DND-41 (cell line): ENCODE data around the gene NUP160.
"Not testable (repeated sequence)": the region's sequence is repeated elsewhere in the genome, so short reads cannot be mapped to it uniquely, and the experiment has no call there.

Source experiments
- ATAC-seq: fragments of 200-7000 bp; cut with Tn5 transposase; 3 replicates; pipeline ENCODE4 v1.9.1; 2021; ENCODE audit warnings: low read depth; ENCODE audit not compliant: insufficient read depth
- DNase-seq: peaks from one replicate; pipeline ENCODE4 v3.0.0-alpha.2; 2020
- H2AFZ ChIP-seq: 2 replicates; pipeline ENCODE4 v1.6.0; 2012; ENCODE audit warnings: low read depth, low read length
- H3K27ac ChIP-seq: 2 replicates; pipeline ENCODE4 v1.5.1; 2012; ENCODE audit warnings: low read length, inconsistent platforms
- H3K27me3 ChIP-seq: fragments of 200-600 bp; sonication (generic); 2 replicates; pipeline ENCODE4 v1.6.0; 2012; ENCODE audit warnings: low read length, mild to moderate bottlenecking, inconsistent platforms; ENCODE audit not compliant: insufficient read depth, poor library complexity
- H3K36me3 ChIP-seq: 2 replicates; pipeline ENCODE4 v1.5.1; 2012; ENCODE audit warnings: low read length, inconsistent platforms; ENCODE audit not compliant: insufficient read depth
- H3K4me1 ChIP-seq: 2 replicates; pipeline ENCODE4 v1.5.1; 2012; ENCODE audit warnings: mild to moderate bottlenecking, low read length; ENCODE audit not compliant: insufficient read depth
- H3K4me2 ChIP-seq: 2 replicates; pipeline ENCODE4 v1.6.0; 2012; ENCODE audit warnings: mild to moderate bottlenecking, moderate library complexity, low read length, inconsistent platforms; ENCODE audit not compliant: insufficient read depth
- H3K4me3 ChIP-seq, 2 experiments: fragments of 200-600 bp in 1 of 2; shearing (Covaris generic) in 1 of 2; 2 replicates each; pipeline ENCODE4 v1.5.1; 2012 to 2016; ENCODE audit warnings: inconsistent platforms in 2 of 2, low read length in 2 of 2, mild to moderate bottlenecking in 2 of 2, low read depth in 1 of 2, moderate library complexity in 1 of 2
- H3K79me2 ChIP-seq: 2 replicates; pipeline ENCODE4 v1.6.0; 2012; ENCODE audit warnings: low read length, inconsistent platforms; ENCODE audit not compliant: insufficient read depth
- H3K9ac ChIP-seq: 2 replicates; pipeline ENCODE4 v1.6.0; 2012; ENCODE audit warnings: low read depth, mild to moderate bottlenecking, inconsistent platforms, low read length, moderate library complexity
- H3K9me3 ChIP-seq: 2 replicates; pipeline ENCODE4 v1.5.1; 2012; ENCODE audit warnings: low read length, moderate library complexity, mild to moderate bottlenecking, inconsistent platforms; ENCODE audit not compliant: insufficient read depth, severe bottlenecking
- H4K20me1 ChIP-seq: 2 replicates; pipeline ENCODE4 v1.6.0; 2012; ENCODE audit warnings: low read length; ENCODE audit not compliant: insufficient read depth
- EZH2 ChIP-seq: IDR thresholded peaks from 3 replicates; pipeline ENCODE4 v1.6.1; 2012; ENCODE audit warnings: borderline replicate concordance, low read depth, mild to moderate bottlenecking, moderate library complexity, low read length, inconsistent platforms; ENCODE audit not compliant: severe bottlenecking
- TF ChIP-seq, protein P1 (sequence below): IDR thresholded peaks from 2 replicates; pipeline ENCODE4 v1.5.1; 2012; ENCODE audit warnings: borderline replicate concordance, low read length, moderate library complexity, mild to moderate bottlenecking; ENCODE audit not compliant: poor library complexity, severe bottlenecking; ENCODE audit errors: extremely low read depth

The NUP160 gene

GRCh38 chr11:47778878-47779483 lies 69.2 kb downstream of the NUP160 start:
- H3K4me1 ChIP-seq = no peaks in the 10 kb centered on the region
- no peak overlapping the region for H3K4me3 ChIP-seq
- H3K9me3 ChIP-seq = no peaks in the 10 kb centered on the region
- H3K9ac ChIP-seq = no peak overlapping the region
- no peak overlapping the region for H2AFZ ChIP-seq
- peaks cover 71% of the 10 kb centered on the region for H3K36me3 ChIP-seq
- TF ChIP-seq EZH2 = no peak
- TF ChIP-seq, protein P1, sequence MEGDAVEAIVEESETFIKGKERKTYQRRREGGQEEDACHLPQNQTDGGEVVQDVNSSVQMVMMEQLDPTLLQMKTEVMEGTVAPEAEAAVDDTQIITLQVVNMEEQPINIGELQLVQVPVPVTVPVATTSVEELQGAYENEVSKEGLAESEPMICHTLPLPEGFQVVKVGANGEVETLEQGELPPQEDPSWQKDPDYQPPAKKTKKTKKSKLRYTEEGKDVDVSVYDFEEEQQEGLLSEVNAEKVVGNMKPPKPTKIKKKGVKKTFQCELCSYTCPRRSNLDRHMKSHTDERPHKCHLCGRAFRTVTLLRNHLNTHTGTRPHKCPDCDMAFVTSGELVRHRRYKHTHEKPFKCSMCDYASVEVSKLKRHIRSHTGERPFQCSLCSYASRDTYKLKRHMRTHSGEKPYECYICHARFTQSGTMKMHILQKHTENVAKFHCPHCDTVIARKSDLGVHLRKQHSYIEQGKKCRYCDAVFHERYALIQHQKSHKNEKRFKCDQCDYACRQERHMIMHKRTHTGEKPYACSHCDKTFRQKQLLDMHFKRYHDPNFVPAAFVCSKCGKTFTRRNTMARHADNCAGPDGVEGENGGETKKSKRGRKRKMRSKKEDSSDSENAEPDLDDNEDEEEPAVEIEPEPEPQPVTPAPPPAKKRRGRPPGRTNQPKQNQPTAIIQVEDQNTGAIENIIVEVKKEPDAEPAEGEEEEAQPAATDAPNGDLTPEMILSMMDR = no peak
- no peaks in the 10 kb centered on the region for H4K20me1 ChIP-seq
- ATAC-seq (no peak), DNase-seq (no peak)
- H3K4me2 ChIP-seq = no peak overlapping the region
- H3K27me3 ChIP-seq = no peaks in the 10 kb centered on the region
- no peak overlapping the region for H3K27ac ChIP-seq
- no peaks in the 10 kb centered on the region for H3K79me2 ChIP-seq

DNA sequence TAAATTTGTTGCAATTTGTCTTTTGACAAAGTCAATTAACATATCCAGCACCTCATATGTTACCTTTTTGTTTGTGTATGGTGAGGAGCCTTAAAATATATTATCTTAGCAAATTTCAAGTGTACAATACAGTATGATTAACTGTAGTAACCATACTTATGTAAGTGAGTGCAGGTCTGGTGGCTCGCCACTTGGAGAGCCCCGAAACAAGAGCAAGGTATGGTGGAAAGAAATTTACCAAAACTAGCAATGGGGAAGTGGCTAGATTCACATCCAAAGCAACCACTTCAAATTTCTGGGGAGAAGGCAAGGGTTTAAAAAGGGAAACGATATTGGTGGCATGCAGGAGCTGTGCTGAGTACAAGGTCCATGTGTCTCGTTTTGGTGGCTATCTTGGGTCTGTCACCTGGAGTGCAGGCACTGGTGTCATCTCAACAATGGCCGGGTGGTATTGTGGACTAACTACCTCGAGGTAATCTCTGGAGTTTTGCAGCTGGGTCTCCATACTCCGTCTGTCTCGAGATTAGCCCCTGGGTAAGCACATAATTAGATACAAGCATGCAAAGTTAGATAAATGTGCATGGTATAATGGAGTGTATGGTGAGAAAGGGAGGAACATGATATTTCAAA lies 72.8 kb downstream of the NUP160 start:
- no peak overlapping the region for H3K4me2 ChIP-seq
- TF ChIP-seq EZH2 = no peak
- TF ChIP-seq, protein P1 = no peak
- no peak for ATAC-seq

DNA sequence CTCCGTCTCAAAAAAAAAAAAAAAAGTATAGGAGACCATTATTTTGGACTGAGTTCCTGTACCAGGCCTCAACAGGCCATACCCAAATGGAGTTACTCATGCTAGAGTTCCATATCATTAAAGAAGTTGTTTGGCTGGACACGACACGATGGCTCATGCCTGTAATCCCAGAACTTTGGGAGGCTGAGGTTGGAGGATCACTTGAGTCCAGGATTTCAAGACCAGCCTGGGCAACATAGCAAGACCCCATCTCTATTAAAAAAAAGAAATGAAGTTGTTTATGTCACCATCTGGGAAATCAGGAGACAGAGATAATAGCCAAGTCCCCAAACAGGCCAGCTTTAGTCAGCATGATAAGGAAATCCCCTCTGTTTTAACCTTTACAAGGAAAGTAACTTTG lies 74.3 kb downstream of the NUP160 start:
- ATAC-seq = no peak

More for the DNA sequence above, 72.8 kb downstream of the NUP160 start:
- H3K9me3 ChIP-seq = no peaks in the 10 kb centered on the region
- no peak overlapping the region for H3K9ac ChIP-seq
- H3K27me3 ChIP-seq = no peaks in the 10 kb centered on the region
- H3K79me2 ChIP-seq = no peaks in the 10 kb centered on the region
- H3K27ac ChIP-seq = no peak overlapping the region
- H3K4me3 ChIP-seq = no peak overlapping the region
- no peaks in the 10 kb centered on the region for H4K20me1 ChIP-seq
- H3K36me3 ChIP-seq = peaks cover 40% of the 10 kb centered on the region
- H2AFZ ChIP-seq = no peak overlapping the region
- no peaks in the 10 kb centered on the region for H3K4me1 ChIP-seq
- DNase-seq = no peak

DNA sequence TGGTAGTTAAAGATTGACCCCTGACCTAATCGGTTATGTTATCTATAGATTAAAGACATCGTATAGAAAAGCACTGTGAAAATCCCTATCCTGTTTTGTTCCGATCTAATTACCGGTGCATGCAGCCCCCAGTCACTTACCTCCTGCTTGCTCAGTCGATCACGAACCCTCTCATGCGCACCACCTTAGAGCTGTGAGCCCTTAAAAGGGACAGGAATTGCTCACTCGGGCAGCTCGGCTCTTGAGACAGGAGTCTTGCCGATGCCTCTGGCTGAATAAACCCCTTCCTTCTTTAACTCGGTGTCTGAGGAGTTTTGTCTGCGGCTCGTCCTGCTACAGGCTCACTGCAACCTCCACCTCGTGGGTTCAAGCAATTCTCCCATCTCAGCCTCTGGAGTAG lies 78.6 kb downstream of the NUP160 start:
- not testable (repeated sequence) for H3K9ac ChIP-seq, H3K4me2 ChIP-seq, H2AFZ ChIP-seq, H3K36me3 ChIP-seq, H3K27me3 ChIP-seq, H3K4me3 ChIP-seq, H3K27ac ChIP-seq, DNase-seq, H3K9me3 ChIP-seq, ATAC-seq
- Histone ChIP-seq H3K4me1 (peaks cover 23% of the 10 kb centered on the region), H3K79me2 (peaks cover 39% of the 10 kb centered on the region), H4K20me1 (peaks cover 16% of the 10 kb centered on the region; the same call in 1 of the 2 replicates)

More for the DNA sequence above, 74.3 kb downstream of the NUP160 start:
- no peak for DNase-seq
- TF ChIP-seq, protein P1 = no peak
- no peak for TF ChIP-seq EZH2
- Histone ChIP-seq H4K20me1 (no peaks in the 10 kb centered on the region), H3K36me3 (peaks cover 25% of the 10 kb centered on the region), H3K9me3 (no peaks in the 10 kb centered on the region), H3K79me2 (no peaks in the 10 kb centered on the region), H3K4me2 (no peak overlapping the region), H3K4me3 (no peak overlapping the region), H3K27me3 (no peaks in the 10 kb centered on the region), H3K4me1 (no peaks in the 10 kb centered on the region), H3K9ac (no peak overlapping the region), H3K27ac (no peak overlapping the region), H2AFZ (no peak overlapping the region)
